NT2/D1 (cell line): ENCODE data around the gene DUSP6.

Experiments
- SUZ12 ChIP-seq: IDR thresholded peaks from 2 replicates; pipeline ENCODE4 v1.6.1; 2011; ENCODE audit not compliant: insufficient read length, insufficient read depth; ENCODE audit errors: extremely low read depth
- YY1 ChIP-seq: IDR thresholded peaks from 2 replicates; pipeline ENCODE4 v1.6.1; 2011; ENCODE audit not compliant: insufficient read length, insufficient read depth
- ZNF274 ChIP-seq: IDR thresholded peaks from 2 replicates; pipeline ENCODE4 v1.6.1; 2011; ENCODE audit warnings: mild to moderate bottlenecking, low read depth, low read length

GRCh38 chr12:89392391-89392790 is 40.1 kb upstream of the DUSP6 start:
- TF ChIP-seq SUZ12: no peak
- TF ChIP-seq ZNF274: no peak
- TF ChIP-seq YY1: no peak
